Measurements from ENCODE around the gene GLI1.
"Not testable (repeated sequence)": the region's sequence is repeated elsewhere in the genome, so short reads cannot be mapped to it uniquely, and the experiment has no call there.

Gene GLI1

DNA sequence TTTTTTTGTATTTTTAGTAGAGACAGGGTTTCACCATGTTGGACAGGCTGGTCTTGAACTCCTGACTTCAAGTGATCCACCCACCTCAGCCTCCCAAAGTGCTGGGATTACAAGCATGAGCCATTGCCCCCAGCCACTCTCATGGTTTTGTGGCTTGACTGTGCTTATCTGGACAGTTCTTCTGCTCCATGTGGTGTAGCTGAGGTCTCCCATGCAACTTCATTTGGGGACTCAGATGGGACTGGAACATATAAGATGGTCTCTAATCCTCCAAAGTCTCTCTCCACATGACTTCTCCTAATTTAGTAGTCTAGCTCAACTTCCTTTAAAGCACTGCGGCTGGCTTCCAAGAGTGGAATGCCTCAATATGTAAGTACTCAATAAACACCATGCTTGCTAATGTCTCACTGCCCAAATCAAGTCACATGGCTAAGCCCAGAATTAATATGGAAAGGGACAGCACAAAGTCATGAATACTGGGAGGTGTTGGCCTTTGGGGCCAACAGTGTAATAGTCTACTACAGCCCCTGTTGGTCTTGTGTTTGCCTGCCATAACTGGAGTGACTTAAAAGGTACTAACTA is 17.6 kb upstream of the GLI1 start:
- no peak for DNase-seq

DNA sequence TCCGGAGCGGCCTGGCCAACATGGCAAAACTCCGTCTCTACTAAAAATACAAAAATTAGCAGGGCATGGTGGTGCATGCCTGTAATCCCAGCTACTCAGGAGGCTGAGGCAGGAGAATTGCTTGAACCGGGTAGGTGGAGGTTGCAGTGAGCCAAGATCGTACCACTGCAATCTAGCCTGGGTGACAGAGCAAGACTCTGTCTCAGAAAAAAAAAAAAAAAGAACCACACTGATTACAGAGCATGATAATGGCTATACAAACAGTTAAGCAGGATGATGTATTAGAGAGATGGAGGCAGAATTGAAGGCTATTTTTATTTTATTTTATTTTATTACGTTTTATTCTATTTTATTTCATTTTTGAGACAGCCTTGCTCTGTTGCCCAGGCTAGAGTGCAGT is 15.2 kb upstream of the GLI1 start:
- not testable (repeated sequence) for DNase-seq

DNA sequence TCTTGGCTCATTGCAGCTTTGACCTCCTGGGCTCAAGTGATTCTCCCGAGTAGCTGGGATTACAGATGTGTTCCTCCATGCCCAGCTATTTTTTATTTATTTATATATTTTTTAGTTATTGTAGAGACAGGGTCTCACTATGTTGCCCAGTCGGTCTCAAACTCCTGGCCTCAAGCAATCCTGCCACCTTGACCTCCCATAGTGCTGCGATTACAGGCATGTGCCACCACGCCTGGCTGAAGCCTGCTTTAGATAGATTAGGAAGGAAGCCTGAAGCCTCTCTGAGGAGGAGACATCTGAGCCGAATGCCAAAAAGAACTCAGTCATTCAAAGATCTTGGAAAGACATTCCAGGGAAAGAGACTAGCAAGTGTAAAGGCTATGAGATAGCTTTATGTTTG is 14.8 kb upstream of the GLI1 start:
- no peak for DNase-seq

DNA sequence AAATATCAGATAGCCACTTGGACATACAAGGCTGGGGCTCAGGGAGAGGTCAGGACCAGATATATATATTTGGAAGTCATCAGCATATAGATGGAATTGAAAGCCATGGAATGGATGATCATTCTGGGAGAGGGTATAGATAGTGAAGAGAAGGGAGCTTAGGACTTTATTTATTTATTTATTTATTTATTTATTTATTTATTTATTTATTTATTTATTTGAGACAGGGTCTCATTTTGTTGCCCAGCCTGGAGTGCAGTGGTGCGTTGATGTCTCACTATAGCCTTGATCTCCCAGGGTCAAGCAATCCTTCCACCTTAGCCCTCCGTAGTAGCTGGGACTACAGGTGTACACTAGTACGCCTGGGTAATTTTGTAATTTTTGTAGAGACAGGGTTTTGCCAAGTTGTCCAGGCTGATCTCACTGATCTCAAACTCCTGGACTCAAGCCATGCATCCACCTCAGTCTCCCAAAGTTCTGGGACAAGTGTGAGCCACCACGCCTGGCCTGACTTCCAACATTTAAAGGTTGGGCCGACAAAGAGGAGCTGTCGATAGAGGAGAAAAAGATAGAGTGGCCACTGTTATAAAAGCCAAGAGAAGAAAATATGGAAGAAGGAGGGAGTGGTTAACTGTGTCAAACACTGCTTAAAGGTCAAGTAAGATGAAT is 13.2 kb upstream of the GLI1 start:
- no peak for DNase-seq

DNA sequence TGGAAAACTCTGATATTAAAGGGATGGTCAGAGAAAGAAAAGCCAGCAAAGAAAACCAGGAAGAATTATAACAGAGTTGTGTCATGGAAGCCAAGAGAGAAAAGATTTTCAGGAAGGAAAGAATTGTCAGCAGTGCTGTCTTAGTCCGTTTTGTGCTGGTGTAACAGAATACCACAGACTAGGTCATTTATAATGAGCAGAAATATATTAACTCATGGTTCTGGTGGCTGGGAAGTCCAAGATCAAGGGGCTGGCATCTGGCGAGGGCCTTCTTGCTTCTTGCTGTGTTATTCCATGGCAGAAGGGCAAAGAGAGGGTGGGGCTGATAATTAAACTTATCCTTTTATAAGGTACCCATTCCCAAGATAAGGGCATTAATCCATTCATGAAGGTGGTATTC is 10.9 kb upstream of the GLI1 start:
- no peak for DNase-seq

DNA sequence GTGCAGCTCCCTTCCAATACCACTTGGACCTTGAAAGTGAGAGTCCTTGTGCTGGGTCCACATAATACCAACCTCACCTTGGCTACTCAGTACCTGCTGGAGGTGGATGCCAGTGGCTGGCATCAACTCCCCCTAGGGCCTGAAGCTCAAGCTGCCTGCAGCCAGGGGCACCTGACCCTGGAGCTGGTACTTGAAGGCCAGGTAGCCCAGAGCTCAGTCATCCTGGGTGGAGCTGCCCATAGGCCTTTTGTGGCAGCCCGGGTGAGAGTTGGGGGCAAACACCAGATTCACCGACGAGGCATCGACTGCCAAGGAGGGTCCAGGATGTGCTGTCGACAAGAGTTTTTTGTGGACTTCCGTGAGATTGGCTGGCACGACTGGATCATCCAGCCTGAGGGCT is 10.2 kb upstream of the GLI1 start:
- DNase-seq: no peak

DNA sequence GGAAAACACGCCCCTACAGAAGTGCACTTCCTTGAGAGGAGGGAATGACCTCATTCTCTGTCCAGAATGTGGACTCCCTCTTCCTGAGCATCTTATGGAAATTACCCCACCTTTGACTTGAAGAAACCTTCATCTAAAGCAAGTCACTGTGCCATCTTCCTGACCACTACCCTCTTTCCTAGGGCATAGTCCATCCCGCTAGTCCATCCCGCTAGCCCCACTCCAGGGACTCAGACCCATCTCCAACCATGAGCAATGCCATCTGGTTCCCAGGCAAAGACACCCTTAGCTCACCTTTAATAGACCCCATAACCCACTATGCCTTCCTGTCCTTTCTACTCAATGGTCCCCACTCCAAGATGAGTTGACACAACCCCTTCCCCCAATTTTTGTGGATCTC is 9.5 kb upstream of the GLI1 start:
- no peak for DNase-seq

DNA sequence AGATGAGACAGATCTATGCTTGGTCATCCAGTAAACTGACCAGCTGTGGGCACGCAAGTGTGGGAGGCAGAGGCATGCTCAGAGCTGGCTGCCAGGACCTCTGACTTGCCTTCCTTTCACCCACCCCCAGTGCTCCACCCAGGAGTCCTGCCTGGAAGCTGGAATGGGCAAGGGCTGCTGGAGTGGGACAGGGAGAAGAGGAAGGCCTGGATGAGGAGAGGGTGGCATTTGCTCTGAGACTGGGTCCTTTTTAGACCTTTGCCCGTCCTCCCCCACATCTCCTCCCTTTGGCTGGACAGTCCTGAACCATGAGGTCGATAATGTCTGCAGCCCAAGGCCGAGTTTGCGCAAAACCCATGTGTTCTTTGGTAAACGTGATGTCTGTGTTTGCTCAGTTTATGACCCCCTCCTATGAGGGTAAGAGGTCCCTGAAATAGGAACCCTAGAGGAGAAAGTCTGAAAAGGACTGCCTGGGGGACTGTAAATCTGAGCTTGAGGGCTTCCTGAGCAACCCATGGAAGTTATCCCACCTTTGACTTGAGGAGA is 8.3 kb upstream of the GLI1 start:
- peak; percentile 28 for DNase-seq

DNA sequence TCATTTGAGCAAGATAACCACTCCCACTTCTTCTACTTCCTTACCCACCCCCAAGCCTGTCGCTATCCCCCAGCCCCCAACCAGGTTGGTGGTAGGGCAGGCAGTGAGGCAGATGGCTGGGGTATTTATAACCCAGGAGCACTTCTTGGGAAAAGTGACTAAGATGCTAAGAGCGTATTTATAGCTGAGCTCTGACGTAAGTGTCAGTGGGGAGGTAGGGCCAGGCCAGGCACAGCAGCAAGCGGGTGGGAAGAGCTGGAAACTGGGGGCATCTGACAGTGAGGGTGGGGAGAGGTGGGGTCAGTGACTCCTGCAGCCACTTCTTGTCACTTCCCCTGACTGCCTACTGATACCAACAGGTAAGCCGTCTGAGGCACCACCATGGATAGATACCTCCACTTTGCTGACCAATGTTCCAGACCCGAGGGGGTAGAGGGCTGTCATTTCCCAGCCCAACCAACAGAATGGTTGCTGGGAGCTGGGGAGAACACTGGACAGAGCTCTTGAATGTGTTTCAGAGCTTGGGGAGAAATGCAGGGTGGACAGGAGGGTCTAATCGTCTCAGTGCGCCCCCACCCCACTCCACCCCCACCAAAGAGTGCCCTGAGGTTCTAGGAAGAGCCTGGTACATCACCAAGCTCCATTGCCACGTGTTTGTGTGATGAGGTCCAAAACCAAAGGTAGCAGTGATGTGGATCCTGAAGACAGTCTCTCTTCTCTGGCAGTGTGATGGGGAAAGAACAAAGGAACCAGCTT is 7.2 kb upstream of the GLI1 start:
- peak; percentile 60 for DNase-seq

DNA sequence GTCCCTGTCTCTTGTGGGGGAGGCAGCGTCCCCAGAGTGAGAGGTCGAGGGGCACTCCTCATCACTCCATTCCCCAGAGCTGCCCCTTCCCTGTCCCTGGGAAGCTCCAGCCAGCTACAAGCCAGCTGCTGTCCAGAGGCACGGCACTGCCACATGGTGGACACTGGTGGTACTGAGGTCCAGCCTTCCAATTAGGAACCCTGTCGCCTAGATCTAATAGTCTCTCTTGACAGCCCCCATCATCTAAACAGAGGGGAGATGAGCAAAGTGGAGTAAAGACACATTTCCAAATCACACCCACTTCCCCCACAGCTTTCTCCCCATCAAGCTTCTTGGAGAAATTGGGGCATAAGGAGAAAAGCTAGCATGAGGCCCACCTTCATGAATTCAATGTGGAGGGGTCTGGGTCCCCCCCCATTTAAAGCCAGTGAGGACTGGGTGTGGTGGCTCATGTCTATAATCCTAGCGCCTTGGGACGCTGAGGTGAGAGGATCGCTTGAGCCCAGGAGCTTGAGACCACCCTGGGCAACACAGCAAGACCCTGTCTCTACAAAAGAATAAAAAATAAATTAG is 6.6 kb upstream of the GLI1 start:
- DNase-seq: peak; percentile 84

DNA sequence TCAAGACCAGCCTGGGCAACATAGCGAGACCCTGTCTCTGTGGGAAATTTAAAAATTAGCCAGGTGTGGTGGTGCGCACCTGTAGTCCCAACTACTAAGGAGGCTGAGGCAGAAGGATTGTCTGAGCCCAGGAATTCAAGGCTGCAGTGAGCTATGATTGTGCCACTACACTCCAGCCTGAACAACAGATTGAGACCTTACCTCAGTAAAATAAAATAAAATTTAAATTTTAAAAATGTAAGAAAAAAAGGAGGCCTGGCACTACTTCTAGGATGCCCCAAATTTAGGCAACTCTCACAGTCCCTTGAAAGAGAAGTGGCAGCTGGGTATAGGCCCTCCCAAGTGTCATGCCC is 5.4 kb upstream of the GLI1 start:
- DNase-seq: no peak

DNA sequence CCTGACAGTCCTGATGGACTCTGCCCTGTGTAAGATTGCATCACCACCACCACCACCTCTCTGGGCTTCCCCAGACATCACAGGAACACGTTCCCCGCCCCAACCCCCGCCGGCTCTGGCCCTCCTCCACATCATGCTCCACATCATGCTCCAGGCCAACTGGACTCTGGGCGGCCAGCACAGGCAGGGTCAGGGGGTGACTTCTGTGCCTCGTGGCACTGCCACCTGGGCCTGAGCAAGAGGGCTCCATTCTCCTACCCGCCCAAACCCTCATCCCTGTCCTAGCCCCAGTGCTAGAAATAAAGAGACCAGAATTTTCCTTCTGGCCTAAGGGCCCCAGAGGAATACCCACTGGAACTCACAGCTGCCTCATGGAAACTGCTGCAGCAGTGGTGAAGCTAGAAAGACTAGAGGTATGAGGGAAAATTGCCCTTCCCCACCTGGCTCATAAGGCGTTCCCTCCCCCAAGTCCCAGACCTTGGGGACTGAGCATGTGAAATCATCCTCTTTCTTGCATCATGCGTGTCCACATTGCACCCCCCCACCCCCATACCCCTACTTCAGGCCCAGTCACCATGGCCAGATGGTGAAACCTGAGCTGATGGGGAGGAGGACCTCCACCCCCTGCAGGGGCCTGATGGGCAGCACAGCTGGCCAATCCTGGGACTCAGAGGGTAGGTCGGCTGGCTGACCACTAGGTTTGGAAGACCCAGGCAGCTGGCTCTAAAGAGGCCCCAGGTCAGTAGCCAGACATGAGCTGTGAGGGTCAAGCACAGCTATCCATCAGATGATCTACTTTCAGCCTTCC is 4.8 kb upstream of the GLI1 start, which contains the start of gene INHBE:
TSS of gene INHBE (plus strand) at position 742 of the 808 bp plus-strand sequence. CDS start 230 bp downstream, outside the sequence.
- peak; percentile 97 for DNase-seq

DNA sequence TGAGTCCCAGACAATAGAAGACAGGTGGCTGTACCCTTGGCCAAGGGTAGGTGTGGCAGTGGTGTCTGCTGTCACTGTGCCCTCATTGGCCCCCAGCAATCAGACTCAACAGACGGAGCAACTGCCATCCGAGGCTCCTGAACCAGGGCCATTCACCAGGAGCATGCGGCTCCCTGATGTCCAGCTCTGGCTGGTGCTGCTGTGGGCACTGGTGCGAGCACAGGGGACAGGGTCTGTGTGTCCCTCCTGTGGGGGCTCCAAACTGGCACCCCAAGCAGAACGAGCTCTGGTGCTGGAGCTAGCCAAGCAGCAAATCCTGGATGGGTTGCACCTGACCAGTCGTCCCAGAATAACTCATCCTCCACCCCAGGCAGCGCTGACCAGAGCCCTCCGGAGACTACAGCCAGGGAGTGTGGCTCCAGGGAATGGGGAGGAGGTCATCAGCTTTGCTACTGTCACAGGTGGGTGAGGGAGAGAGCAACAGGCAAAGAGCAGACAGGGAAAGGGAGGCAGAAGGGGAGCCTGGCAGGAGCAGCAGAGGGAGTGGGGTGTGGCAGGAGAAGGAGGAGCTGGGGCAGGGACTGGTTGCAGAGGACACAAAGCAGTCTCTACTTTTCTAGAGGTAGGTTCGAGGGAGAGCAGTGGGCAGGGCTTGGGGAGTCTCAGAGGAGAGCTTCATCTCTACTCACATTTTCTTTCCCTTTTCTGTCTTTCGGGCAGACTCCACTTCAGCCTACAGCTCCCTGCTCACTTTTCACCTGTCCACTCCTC is 4.0 kb upstream of the GLI1 start:
- DNase-seq: peak; percentile 94

DNA sequence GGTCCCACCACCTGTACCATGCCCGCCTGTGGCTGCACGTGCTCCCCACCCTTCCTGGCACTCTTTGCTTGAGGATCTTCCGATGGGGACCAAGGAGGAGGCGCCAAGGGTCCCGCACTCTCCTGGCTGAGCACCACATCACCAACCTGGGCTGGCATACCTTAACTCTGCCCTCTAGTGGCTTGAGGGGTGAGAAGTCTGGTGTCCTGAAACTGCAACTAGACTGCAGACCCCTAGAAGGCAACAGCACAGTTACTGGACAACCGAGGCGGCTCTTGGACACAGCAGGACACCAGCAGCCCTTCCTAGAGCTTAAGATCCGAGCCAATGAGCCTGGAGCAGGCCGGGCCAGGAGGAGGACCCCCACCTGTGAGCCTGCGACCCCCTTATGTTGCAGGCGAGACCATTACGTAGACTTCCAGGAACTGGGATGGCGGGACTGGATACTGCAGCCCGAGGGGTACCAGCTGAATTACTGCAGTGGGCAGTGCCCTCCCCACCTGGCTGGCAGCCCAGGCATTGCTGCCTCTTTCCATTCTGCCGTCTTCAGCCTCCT is 3.4 kb upstream of the GLI1 start:
- DNase-seq: peak; percentile 79

DNA sequence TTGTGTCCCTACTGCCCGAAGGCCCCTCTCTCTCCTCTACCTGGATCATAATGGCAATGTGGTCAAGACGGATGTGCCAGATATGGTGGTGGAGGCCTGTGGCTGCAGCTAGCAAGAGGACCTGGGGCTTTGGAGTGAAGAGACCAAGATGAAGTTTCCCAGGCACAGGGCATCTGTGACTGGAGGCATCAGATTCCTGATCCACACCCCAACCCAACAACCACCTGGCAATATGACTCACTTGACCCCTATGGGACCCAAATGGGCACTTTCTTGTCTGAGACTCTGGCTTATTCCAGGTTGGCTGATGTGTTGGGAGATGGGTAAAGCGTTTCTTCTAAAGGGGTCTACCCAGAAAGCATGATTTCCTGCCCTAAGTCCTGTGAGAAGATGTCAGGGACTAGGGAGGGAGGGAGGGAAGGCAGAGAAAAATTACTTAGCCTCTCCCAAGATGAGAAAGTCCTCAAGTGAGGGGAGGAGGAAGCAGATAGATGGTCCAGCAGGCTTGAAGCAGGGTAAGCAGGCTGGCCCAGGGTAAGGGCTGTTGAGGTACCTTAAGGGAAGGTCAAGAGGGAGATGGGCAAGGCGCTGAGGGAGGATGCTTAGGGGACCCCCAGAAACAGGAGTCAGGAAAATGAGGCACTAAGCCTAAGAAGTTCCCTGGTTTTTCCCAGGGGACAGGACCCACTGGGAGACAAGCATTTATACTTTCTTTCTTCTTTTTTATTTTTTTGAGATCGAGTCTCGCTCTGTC is 2.7 kb upstream of the GLI1 start:
- peak; percentile 41 for DNase-seq

DNA sequence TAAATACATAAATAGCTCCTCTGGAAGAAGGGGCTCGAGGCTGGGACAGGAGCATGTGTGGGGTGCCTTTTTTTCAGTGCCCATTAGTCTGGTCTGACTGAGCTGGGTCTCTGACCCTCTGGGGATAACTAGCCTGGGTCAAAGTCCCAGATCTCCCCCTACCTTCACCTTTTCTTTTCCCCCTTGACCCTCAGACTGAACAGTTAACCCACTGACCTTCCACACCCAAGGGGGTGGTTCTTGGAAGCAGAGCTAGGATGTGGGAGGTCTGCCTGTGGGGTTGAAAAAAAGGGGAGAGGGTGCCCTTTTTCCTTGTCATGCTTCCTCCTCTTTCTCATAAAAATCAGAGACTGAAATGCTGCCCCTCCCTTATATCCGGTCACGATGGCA is 925 bp upstream of the GLI1 start:
- DNase-seq: no peak

DNA sequence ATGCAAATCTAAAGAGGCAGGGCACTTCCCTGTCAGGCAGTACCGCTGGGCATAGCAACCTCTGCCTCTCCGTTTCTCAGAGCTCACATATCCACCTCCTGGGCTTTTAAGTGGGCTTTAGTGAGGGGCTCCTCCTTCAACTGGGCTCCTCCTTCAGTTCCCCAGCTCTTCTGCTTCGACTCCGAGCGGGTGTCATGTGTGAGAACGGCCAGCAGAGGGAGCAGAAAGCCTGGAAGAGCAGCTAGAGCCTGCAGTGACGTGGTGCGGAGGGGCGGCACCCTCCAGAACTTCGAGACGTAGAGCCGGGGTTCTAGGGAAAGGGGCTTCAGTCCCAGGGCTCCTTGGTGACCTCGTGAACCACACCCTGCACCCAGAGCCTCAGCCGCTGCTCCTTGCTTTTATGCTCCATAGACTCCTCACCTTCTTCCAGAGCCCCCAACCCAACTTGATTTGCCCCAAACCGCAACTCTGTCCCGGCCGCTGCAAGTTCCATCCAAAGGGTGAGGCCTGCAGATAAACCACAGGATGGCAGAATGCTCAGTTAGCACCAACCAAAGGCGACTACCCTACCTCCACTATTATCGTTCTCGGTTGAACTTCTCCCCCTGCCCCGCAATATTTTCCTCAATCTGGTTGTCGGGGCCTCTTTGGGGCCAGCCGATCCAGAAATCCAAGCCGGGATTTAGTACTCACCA is 383 bp upstream of the GLI1 start:
- DNase-seq: peak; percentile 95

DNA sequence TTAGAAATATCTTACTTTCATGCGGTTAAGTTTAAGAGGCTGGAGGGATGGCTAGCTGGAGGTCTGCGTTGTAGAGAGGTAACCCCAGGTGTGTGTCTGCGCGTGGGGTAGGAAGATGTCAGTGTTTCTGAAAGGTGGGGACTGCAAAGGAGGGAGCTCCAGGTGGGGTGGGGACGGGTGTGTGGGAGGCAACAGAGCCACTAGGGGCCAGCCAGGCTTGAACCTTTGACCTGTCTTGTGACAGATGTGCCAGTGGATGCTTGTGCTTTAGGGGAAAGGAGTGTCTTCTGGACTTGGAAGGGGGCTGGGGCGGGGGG is 841 bp downstream of the GLI1 start:
- DNase-seq: peak; percentile 49

DNA sequence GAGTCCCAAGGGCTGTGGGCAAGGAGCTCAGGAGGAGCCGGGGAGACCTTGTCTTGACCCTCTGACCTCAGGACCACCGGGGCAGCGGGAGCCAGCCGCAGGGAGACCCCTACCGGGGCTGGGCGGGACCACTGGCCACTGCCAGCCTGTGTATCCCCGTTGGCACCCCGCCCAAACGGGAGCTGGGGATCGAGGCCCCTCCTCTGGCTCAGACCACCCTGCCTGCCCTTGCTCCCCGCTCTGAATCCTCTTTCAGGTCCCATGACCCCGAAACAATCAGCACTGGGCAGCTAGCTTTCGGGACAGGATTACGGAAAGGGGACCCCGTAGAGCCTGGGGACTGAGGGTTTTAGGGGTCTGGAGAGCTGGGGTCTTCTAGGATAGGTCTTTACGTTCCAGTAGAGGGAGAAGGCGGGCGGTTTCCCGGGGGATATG is 1.3 kb downstream of the GLI1 start:
- peak; percentile 48 for DNase-seq

DNA sequence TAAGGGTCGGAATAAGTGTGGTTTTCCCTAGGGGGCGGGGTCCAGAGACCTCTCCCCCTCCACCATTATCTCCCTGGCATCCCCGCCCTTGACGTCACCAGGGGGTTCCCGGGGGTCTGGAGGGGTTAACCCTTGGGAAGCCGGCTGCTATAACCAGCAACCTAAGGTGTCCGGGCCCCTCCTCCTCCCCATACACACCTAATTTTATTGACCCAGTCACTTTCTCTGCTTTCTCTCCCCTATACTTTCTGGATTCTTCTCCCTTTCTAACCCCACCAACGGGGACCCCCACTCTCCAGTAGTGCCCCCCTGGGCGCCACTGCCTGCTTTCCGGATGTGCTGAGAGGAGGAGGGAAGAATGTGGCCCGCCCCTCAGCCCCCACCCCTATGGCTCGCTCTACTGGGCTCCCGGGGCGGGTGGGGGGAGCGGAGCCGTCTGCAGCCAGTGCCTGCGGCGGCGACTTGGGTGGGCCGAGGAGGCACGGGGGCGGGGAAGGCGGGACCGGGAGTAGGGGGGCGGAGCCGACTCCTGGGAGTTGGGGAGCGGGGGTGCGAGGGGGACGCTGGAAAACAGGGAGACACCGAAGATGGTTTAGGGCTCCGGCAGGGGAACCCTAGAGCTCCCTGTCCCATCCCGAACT is 1.8 kb downstream of the GLI1 start:
- peak; percentile 82 for DNase-seq

All from NCI-H69 (cell line).